Measurements from ENCODE around the gene RAB31.

Gene RAB31

GRCh38 chr18:9772847-9773677 is 65.0 kb downstream of the RAB31 start:
- peak overlapping the region; percentile 6 for H2AK5ac ChIP-seq (ENCODE audit: low read depth, low read length)
- no peak for DNase-seq (ENCODE audit: low spot score)
- no peak overlapping the region for H3K4me2 ChIP-seq (ENCODE audit: insufficient read depth, low read length, poor library complexity, severe bottlenecking)
- no peak overlapping the region for H4K8ac ChIP-seq (ENCODE audit: low read depth, low read length)
- H2BK15ac ChIP-seq (ENCODE audit: low read length), result no peak overlapping the region
- no peaks in the 10 kb centered on the region for H3K27me3 ChIP-seq (ENCODE audit: control insufficient read depth in 3 of 3, insufficient read depth in 3 of 3, low read depth in 1 of 3, low read length in 3 of 3)
- no peak overlapping the region for H4K91ac ChIP-seq (ENCODE audit: low read depth, low read length, poor library complexity)
- no peak overlapping the region for H3K4me3 ChIP-seq (ENCODE audit: low read length in 2 of 2)
- H3K36me3 ChIP-seq (replicated peaks in 1 of 2; ENCODE audit: control insufficient read depth in 2 of 2, insufficient read depth in 2 of 2, low read length in 2 of 2), result peaks cover 0 to 3% of the 10 kb centered on the region in 2 donors
- H2BK12ac ChIP-seq (ENCODE audit: low read length), result no peak overlapping the region
- no peak overlapping the region for H3K27ac ChIP-seq (replicated peaks; ENCODE audit: low read length)
- no peaks in the 10 kb centered on the region for H3K9me3 ChIP-seq (replicated peaks in 1 of 2; ENCODE audit: control insufficient read depth in 2 of 2, insufficient read depth in 1 of 2, low read depth in 1 of 2, low read length in 2 of 2)
- H2AFZ ChIP-seq (ENCODE audit: low read length), result no peak overlapping the region
- no CpG with 5 or more reads among the region's 13 CpGs for WGBS, 2 donors (ENCODE audit: extremely low coverage in 2 of 2, insufficient read length in 2 of 2, insufficient replicate concordance in 1 of 2)
- H3K18ac ChIP-seq (ENCODE audit: low read length), result no peak overlapping the region
- no peak overlapping the region for H3K23ac ChIP-seq (ENCODE audit: low read depth, low read length, poor library complexity)
- H2BK120ac ChIP-seq (ENCODE audit: low read depth, low read length), result no peak overlapping the region
- H3K14ac ChIP-seq (ENCODE audit: low read length), result no peak overlapping the region
- no peak overlapping the region for H3K4ac ChIP-seq (ENCODE audit: low read length)
- H3K79me1 ChIP-seq (ENCODE audit: low read depth, low read length), result no peaks in the 10 kb centered on the region
- H3K9ac ChIP-seq (ENCODE audit: low read depth, low read length, poor library complexity), result no peak overlapping the region
- no peak overlapping the region for H2BK5ac ChIP-seq (ENCODE audit: low read length)
- H3K4me1 ChIP-seq (ENCODE audit: control insufficient read depth in 2 of 2, insufficient read depth in 1 of 2, low read depth in 1 of 2, low read length in 2 of 2), result peaks cover 6 to 13% of the 10 kb centered on the region in 2 donors

DNA sequence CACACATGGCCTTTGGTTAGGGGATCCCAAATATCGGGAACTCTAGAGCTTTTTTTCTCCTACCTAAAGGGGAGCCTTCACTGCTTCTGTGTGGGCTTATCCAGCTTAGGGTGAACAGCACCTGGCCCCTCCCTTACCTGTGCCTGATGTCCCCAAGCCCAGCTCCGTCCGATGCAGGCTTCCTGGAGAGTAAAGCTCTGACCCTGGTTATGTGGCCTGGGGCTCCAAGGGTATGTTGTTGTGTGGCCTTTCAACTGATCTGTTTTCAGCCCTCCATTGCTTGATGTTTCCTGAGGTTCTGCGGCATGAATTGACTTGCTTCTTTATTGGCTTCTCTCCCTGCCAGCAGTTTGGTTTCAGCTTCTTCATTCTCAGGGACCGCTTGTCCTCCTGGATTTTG is 66.0 kb downstream of the RAB31 start:
- peaks cover 6 to 13% of the 10 kb centered on the region in 2 donors for H3K4me1 ChIP-seq (ENCODE audit: control insufficient read depth in 2 of 2, insufficient read depth in 1 of 2, low read depth in 1 of 2, low read length in 2 of 2)
- H3K27ac ChIP-seq (replicated peaks; ENCODE audit: low read length), result no peak overlapping the region
- no peak overlapping the region for H3K18ac ChIP-seq (ENCODE audit: low read length)
- H4K91ac ChIP-seq (ENCODE audit: low read depth, low read length, poor library complexity), result no peak overlapping the region
- H3K79me1 ChIP-seq (ENCODE audit: low read depth, low read length), result no peaks in the 10 kb centered on the region
- H3K9ac ChIP-seq (ENCODE audit: low read depth, low read length, poor library complexity), result no peak overlapping the region
- no peak overlapping the region for H2BK15ac ChIP-seq (ENCODE audit: low read length)
- no peak overlapping the region for H4K8ac ChIP-seq (ENCODE audit: low read depth, low read length)
- DNase-seq (ENCODE audit: low spot score), result no peak
- no peak overlapping the region for H3K4me3 ChIP-seq (ENCODE audit: low read length in 2 of 2)
- no peak overlapping the region for H2AK5ac ChIP-seq (ENCODE audit: low read depth, low read length)
- no peak overlapping the region for H3K4ac ChIP-seq (ENCODE audit: low read length)
- no peak overlapping the region for H2BK120ac ChIP-seq (ENCODE audit: low read depth, low read length)
- H3K14ac ChIP-seq (ENCODE audit: low read length), result no peak overlapping the region
- H3K9me3 ChIP-seq (replicated peaks in 1 of 2; ENCODE audit: control insufficient read depth in 2 of 2, insufficient read depth in 1 of 2, low read depth in 1 of 2, low read length in 2 of 2), result no peaks in the 10 kb centered on the region
- no peak overlapping the region for H3K23ac ChIP-seq (ENCODE audit: low read depth, low read length, poor library complexity)
- H3K27me3 ChIP-seq (ENCODE audit: control insufficient read depth in 3 of 3, insufficient read depth in 3 of 3, low read depth in 1 of 3, low read length in 3 of 3), result no peaks in the 10 kb centered on the region
- peaks cover 0 to 3% of the 10 kb centered on the region in 2 donors for H3K36me3 ChIP-seq (replicated peaks in 1 of 2; ENCODE audit: control insufficient read depth in 2 of 2, insufficient read depth in 2 of 2, low read length in 2 of 2)
- no peak overlapping the region for H3K4me2 ChIP-seq (ENCODE audit: insufficient read depth, low read length, poor library complexity, severe bottlenecking)
- WGBS, 2 donors (ENCODE audit: extremely low coverage in 2 of 2, insufficient read length in 2 of 2, insufficient replicate concordance in 1 of 2), result no CpG with 5 or more reads among the region's 5 CpGs
- no peak overlapping the region for H2BK5ac ChIP-seq (ENCODE audit: low read length)
- H2AFZ ChIP-seq (ENCODE audit: low read length), result no peak overlapping the region
- H2BK12ac ChIP-seq (ENCODE audit: low read length), result no peak overlapping the region

DNA sequence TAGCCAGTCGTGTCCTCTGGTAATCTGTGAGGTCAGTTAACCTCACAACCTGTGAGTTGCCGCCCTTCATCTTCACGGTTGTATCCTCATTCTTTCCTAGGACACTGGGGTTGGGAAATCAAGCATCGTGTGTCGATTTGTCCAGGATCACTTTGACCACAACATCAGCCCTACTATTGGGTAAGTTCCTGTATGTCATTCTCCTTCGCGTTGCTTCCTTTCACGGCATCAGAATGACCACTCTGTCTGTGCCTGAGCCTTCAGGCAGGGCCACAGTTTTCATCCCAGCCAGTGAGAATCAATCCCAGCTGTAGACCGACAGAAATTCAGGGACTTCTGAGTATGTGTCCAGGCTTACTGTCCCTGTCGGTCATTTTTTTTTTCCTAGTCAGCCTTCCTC is 67.1 kb downstream of the RAB31 start:
- Histone ChIP-seq H3K9me3 (replicated peaks in 1 of 2; ENCODE audit: control insufficient read depth in 2 of 2, insufficient read depth in 1 of 2, low read depth in 1 of 2, low read length in 2 of 2) (no peaks in the 10 kb centered on the region), H3K4me2 (ENCODE audit: insufficient read depth, low read length, poor library complexity, severe bottlenecking) (no peak overlapping the region), H4K8ac (ENCODE audit: low read depth, low read length) (no peak overlapping the region), H3K14ac (ENCODE audit: low read length) (no peak overlapping the region), H3K27me3 (ENCODE audit: control insufficient read depth in 3 of 3, insufficient read depth in 3 of 3, low read depth in 1 of 3, low read length in 3 of 3) (no peaks in the 10 kb centered on the region), H3K79me1 (ENCODE audit: low read depth, low read length) (no peaks in the 10 kb centered on the region), H2BK5ac (ENCODE audit: low read length) (no peak overlapping the region), H2AK5ac (ENCODE audit: low read depth, low read length) (no peak overlapping the region), H2BK120ac (ENCODE audit: low read depth, low read length) (no peak overlapping the region), H3K9ac (ENCODE audit: low read depth, low read length, poor library complexity) (no peak overlapping the region), H3K18ac (ENCODE audit: low read length) (no peak overlapping the region), H4K91ac (ENCODE audit: low read depth, low read length, poor library complexity) (no peak overlapping the region), H3K36me3 (replicated peaks in 1 of 2; ENCODE audit: control insufficient read depth in 2 of 2, insufficient read depth in 2 of 2, low read length in 2 of 2) (peaks cover 0 to 3% of the 10 kb centered on the region in 2 donors), H2AFZ (ENCODE audit: low read length) (no peak overlapping the region), H3K27ac (replicated peaks; ENCODE audit: low read length) (no peak overlapping the region), H3K4ac (ENCODE audit: low read length) (no peak overlapping the region), H2BK12ac (ENCODE audit: low read length) (no peak overlapping the region), H3K4me3 (ENCODE audit: low read length in 2 of 2) (no peak overlapping the region), H3K4me1 (ENCODE audit: control insufficient read depth in 2 of 2, insufficient read depth in 1 of 2, low read depth in 1 of 2, low read length in 2 of 2) (peaks cover 6 to 13% of the 10 kb centered on the region in 2 donors), H3K23ac (ENCODE audit: low read depth, low read length, poor library complexity) (no peak overlapping the region), H2BK15ac (ENCODE audit: low read length) (no peak overlapping the region)
- no peak for DNase-seq (ENCODE audit: low spot score)
- WGBS, 2 donors (ENCODE audit: extremely low coverage in 2 of 2, insufficient read length in 2 of 2, insufficient replicate concordance in 1 of 2), result no CpG with 5 or more reads among the region's 10 CpGs

DNA sequence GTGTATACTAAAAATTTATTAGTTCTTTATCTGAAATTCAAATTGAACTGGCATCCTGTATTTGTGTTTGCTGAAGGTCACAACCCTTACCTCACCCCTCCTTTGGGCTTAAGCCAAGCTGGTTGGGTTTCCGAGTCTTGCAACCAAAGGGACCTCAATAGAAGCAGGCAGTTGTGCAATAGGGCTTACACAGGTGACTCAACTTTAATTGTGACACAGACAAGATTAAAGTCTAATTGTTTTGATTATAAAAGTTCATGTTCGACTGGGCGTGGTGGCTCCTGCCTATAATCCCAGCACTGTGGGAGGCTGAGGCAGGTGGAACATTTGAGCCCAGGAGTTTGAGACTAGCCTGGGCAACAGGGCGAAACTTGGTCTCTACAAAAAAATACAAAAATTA is 71.5 kb downstream of the RAB31 start:
- no peaks in the 10 kb centered on the region for H3K27me3 ChIP-seq (ENCODE audit: control insufficient read depth in 3 of 3, insufficient read depth in 3 of 3, low read depth in 1 of 3, low read length in 3 of 3)
- H2BK5ac ChIP-seq (ENCODE audit: low read length), result no peak overlapping the region
- H3K18ac ChIP-seq (ENCODE audit: low read length), result no peak overlapping the region
- no peak overlapping the region for H3K4me3 ChIP-seq (ENCODE audit: low read length in 2 of 2)
- no peak overlapping the region for H2BK12ac ChIP-seq (ENCODE audit: low read length)
- no peaks in the 10 kb centered on the region for H3K79me1 ChIP-seq (ENCODE audit: low read depth, low read length)
- no peak overlapping the region for H4K91ac ChIP-seq (ENCODE audit: low read depth, low read length, poor library complexity)
- H2BK120ac ChIP-seq (ENCODE audit: low read depth, low read length), result no peak overlapping the region
- H3K14ac ChIP-seq (ENCODE audit: low read length), result no peak overlapping the region
- no peak overlapping the region for H3K4ac ChIP-seq (ENCODE audit: low read length)
- no peak overlapping the region for H4K8ac ChIP-seq (ENCODE audit: low read depth, low read length)
- H2AFZ ChIP-seq (ENCODE audit: low read length), result no peak overlapping the region
- no peaks in the 10 kb centered on the region for H3K9me3 ChIP-seq (replicated peaks in 1 of 2; ENCODE audit: control insufficient read depth in 2 of 2, insufficient read depth in 1 of 2, low read depth in 1 of 2, low read length in 2 of 2)
- H3K9ac ChIP-seq (ENCODE audit: low read depth, low read length, poor library complexity), result no peak overlapping the region
- peaks cover 0 to 3% of the 10 kb centered on the region in 2 donors for H3K4me1 ChIP-seq (ENCODE audit: control insufficient read depth in 2 of 2, insufficient read depth in 1 of 2, low read depth in 1 of 2, low read length in 2 of 2)
- WGBS, 2 donors (ENCODE audit: extremely low coverage in 2 of 2, insufficient read length in 2 of 2, insufficient replicate concordance in 1 of 2), result no CpG with 5 or more reads among the region's 4 CpGs
- H3K23ac ChIP-seq (ENCODE audit: low read depth, low read length, poor library complexity), result no peak overlapping the region
- no peak overlapping the region for H3K27ac ChIP-seq (replicated peaks; ENCODE audit: low read length)
- no peak overlapping the region for H2BK15ac ChIP-seq (ENCODE audit: low read length)
- H3K36me3 ChIP-seq (replicated peaks in 1 of 2; ENCODE audit: control insufficient read depth in 2 of 2, insufficient read depth in 2 of 2, low read length in 2 of 2), result peaks cover 0 to 3% of the 10 kb centered on the region in 2 donors
- H3K4me2 ChIP-seq (ENCODE audit: insufficient read depth, low read length, poor library complexity, severe bottlenecking), result no peak overlapping the region
- no peak for DNase-seq (ENCODE audit: low spot score)
- no peak overlapping the region for H2AK5ac ChIP-seq (ENCODE audit: low read depth, low read length)
